Measurements from ENCODE around the gene POLE.

DNA sequence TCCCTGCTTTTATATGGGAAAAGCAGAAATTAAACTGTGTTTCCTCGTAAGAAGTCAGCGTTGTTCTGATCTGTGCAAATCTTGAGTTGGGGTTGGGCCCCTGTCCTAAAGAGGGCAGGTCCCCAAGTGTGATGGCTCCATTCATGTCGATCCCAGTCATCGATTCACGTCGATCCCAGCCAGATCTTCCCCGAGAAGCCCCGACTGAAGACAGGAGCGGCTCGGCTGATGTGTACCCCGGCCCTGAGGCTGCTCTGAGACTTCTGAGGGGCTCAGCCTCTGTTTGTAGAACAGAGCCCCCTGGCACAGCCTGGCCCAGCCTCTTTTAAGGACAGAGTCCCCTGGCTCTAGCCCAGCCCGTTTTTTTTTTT is 32.8 kb upstream of the POLE start:
- TF ChIP-seq, protein P1, sequence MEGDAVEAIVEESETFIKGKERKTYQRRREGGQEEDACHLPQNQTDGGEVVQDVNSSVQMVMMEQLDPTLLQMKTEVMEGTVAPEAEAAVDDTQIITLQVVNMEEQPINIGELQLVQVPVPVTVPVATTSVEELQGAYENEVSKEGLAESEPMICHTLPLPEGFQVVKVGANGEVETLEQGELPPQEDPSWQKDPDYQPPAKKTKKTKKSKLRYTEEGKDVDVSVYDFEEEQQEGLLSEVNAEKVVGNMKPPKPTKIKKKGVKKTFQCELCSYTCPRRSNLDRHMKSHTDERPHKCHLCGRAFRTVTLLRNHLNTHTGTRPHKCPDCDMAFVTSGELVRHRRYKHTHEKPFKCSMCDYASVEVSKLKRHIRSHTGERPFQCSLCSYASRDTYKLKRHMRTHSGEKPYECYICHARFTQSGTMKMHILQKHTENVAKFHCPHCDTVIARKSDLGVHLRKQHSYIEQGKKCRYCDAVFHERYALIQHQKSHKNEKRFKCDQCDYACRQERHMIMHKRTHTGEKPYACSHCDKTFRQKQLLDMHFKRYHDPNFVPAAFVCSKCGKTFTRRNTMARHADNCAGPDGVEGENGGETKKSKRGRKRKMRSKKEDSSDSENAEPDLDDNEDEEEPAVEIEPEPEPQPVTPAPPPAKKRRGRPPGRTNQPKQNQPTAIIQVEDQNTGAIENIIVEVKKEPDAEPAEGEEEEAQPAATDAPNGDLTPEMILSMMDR (IDR thresholded peaks at IDR 0.05): no peak
- TF ChIP-seq POLR2A (IDR thresholded peaks at IDR 0.05): no peak
- no peak for TF ChIP-seq POLR2AphosphoS5 (IDR thresholded peaks at IDR 0.05; ENCODE audit: insufficient read depth in 1 of 2, low read depth in 1 of 2)

Data from vagina (tissue), 2 donors.